H1 (cell line): ENCODE measurements around the gene PHRF1. TPM values are rescaled to one million over a fixed set of nuclear protein-coding genes. Genes with fewer than 3 reads are reported as not detected.

Source experiments
- CHD1 ChIP-seq: IDR thresholded peaks from 2 replicates; pipeline ENCODE4 v1.6.1; 2012; ENCODE audit warnings: low read depth, low read length, improper control_type of control experiment
- CHD7 ChIP-seq: fragments of 300-600 bp; sonication (generic); IDR thresholded peaks from 2 replicates; pipeline ENCODE4 v1.7.1; 2012; ENCODE audit warnings: low read length, moderate library complexity, mild to moderate bottlenecking, inconsistent platforms; ENCODE audit not compliant: insufficient replicate concordance
- GABPA ChIP-seq: IDR thresholded peaks from 2 replicates; pipeline ENCODE4 v1.6.1; 2011; ENCODE audit warnings: mild to moderate bottlenecking, low read length, moderate library complexity, borderline replicate concordance; ENCODE audit not compliant: insufficient read depth
- JUN ChIP-seq: IDR thresholded peaks from 2 replicates; pipeline ENCODE4 v1.6.1; 2011; ENCODE audit warnings: low read depth, mild to moderate bottlenecking, improper control_type of control experiment, low read length
- NANOG ChIP-seq: IDR thresholded peaks from 2 replicates; pipeline ENCODE4 v1.6.1; 2011; ENCODE audit warnings: low read length, low read depth, mild to moderate bottlenecking, inconsistent platforms; ENCODE audit not compliant: insufficient read depth, poor library complexity, severe bottlenecking
- RBBP5 ChIP-seq: IDR thresholded peaks from 2 replicates; pipeline ENCODE4 v1.7.1; 2012; ENCODE audit warnings: low read depth, mild to moderate bottlenecking, inconsistent platforms, low read length, moderate library complexity, borderline replicate concordance
- RFX5 ChIP-seq: IDR thresholded peaks from 2 replicates; pipeline ENCODE4 v1.6.1; 2011; ENCODE audit warnings: low read depth, low read length, improper control_type of control experiment, borderline replicate concordance
- SP1 ChIP-seq: IDR thresholded peaks from 2 replicates; pipeline ENCODE4 v1.6.1; 2011; ENCODE audit warnings: low read depth, low read length
- SP2 ChIP-seq: IDR thresholded peaks from 2 replicates; pipeline ENCODE4 v1.6.1; 2012; ENCODE audit warnings: mild to moderate bottlenecking, low read length, inconsistent platforms
- SUZ12 ChIP-seq: fragments of 200-600 bp; sonication (generic); IDR thresholded peaks from 2 replicates; pipeline ENCODE4 v1.6.1; 2012; ENCODE audit warnings: mild to moderate bottlenecking, inconsistent platforms, low read length, moderate library complexity, mixed read lengths
- TCF12 ChIP-seq: IDR thresholded peaks from 2 replicates; pipeline ENCODE4 v1.6.1; 2011; ENCODE audit warnings: low read depth, mild to moderate bottlenecking, low read length
- YY1 ChIP-seq: IDR thresholded peaks from 2 replicates; pipeline ENCODE4 v1.6.1; 2011; ENCODE audit warnings: low read depth, mild to moderate bottlenecking, low read length
- polyA plus RNA-seq, 7 experiments: library from polyadenylated mRNA; depleted of rRNA in 3 of 7; stranded (reverse) in 5 of 7; unstranded in 2 of 7; fragments of >200 nt in 5 of 7; fragments of 200-250 nt in 2 of 7; gene quantifications; 1 replicate in 5 of 7; 2 replicates in 1 of 7; 4 replicates in 1 of 7; pipeline versions ENCODE4 v1.2.1 to v1.2.3, GENCODE V29; 2011 to 2013; ENCODE audit warnings: missing spikeins in 2 of 7, mixed read lengths in 2 of 7
- total RNA-seq: library from RNA; stranded (reverse); fragmentation: NEBNext Ultra II Directional; extraction: Animal tissue kit (Norgen Biotek cat#: 25700); gene quantifications from 2 replicates; pipeline ENCODE4 v1.2.1, GENCODE V29; 2021

PHRF1 gene
- total and polyA plus RNA-seq, 2 of the 8 experiments (the other 6 are each of a cell fraction or from before 2014, with no cell fraction given) = 13.4 to 37.3 TPM

DNA sequence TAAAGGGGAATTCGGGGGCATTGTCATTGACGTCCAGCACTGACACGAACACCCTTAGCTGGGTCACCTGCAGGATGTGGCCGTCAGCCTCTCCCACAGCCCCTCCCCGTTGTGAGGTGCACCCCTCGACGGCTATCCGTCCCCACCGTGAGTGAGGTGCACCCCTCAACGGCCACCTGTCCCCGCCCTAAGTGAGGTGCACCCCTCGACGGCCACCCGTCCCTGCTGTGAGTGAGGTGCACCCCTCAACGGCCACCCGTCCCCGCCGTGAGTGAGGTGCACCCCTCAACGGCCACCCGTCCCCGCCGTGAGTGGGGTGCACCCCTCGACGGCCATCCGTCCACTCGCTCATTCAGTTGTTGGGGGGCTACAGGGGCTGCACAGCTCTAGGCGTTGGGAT, 45.6 kb downstream of the PHRF1 start (continued):
- TF ChIP-seq CHD7 (no peak), SP1 (no peak), NANOG (no peak), TCF12 (no peak), SUZ12 (no peak), SP2 (no peak), YY1 (no peak), CHD1 (no peak), GABPA (no peak), RFX5 (no peak), RBBP5 (no peak), JUN (no peak)
